Measurements from ENCODE around the gene FAM124B.

Gene FAM124B

DNA sequence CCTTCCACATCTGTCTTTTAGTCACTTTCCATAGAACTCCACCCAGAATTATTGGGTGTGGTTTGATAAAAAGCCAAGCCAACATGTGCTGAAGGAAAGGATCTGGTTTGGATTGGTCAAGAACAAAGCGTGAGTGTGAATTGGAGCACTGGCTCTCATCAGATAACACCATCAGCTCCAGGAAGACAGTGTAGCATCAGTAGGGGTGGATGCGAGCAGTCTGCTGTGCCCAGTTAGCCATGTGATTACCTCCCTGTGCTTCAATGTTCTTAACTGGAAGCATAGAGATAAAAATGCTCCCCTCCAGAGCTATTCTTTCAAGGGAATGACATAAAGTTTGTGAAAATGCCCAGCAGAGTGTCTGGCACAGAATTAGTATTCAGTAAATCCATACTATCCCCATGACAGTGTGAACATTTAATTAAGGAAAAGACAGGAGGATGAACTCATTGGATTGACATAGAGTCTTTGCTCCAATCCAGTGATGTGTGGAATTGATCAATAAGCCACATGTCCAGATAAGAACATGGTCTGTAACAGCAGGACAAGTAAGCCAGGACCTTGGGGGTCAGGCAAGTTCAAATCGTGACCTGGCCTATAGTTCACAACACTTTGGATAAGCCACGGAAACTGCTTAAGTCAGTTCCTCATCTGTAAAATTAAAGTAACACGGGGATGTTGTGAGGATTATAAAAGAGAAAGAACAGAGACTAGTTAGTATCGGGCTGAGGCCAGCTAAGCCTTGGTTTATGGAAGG is 68.0 kb downstream of the FAM124B start:
- DNase-seq, result no peak

DNA sequence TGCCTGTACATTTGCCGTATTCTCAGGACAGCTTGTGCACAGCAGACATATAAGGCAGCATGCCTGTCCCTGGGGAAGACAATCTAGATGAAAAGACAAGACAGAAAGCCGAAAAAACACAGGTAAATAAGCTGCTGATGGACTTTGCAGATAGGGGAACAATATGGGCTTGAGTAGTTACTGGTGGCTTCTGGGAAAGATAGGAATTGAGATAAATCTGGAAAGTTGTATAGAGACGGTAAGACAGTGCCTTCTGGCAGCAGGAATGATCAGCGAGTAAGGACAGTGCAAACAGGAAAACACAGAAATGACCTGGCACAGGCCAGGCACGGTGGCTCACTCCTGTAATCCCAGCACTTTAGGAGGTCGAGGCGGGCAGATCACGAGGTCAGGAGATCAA is 70.2 kb downstream of the FAM124B start:
- no peak for DNase-seq

DNA sequence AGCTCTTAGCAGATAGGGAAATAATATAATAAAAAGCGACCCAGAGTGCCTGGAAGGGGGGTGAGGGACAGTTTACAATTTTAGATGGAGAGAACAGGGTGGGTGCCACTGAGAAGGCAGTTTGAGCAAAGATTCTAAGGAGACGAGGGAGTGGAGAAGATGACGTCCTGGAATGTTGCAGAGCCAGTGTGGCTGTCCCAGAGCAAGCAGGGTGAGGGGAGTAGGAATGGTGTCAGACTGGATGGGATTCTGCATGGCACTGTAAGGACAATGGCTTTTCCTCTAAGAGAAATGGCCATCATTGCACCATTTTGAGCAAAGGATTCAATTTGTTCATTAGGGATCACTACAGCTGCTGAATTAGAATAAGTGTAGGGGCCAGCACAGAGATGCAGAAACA is 73.1 kb downstream of the FAM124B start:
- DNase-seq, result no peak
